H1 (cell line): ENCODE data around the gene EBPL. TPM values are rescaled to one million over a fixed set of nuclear protein-coding genes. Genes with fewer than 3 reads are reported as not detected.

Experiments
- CTCF ChIA-PET: fragments of 300-600 bp; sonication (Branson Sonifier 250); formaldehyde crosslinking; loops from one replicate; lab custom pipeline; 2021; ENCODE audit not compliant: partially characterized antibody; lab: Charles Lee
- POLR2A ChIA-PET: fragments of 300-600 bp; sonication (Branson Sonifier 250); formaldehyde crosslinking; loops from one replicate; lab custom pipeline; 2021; ENCODE audit warnings: inconsistent platforms; ENCODE audit not compliant: partially characterized antibody; lab: Charles Lee
- DNase-seq, 2 experiments: peaks; one replicate each; pipeline versions ENCODE4 v3.0.0 to v3.0.0-alpha.2; 2010 to 2022; ENCODE audit warnings: low spot score in 2 of 2, low read depth in 1 of 2, mixed read lengths in 1 of 2
- FAIRE-seq: peaks from 2 replicates; lab custom pipeline; 2011; peaks lifted over from hg19 to GRCh38; lab: Jason Lieb, UNC
- H2AFZ ChIP-seq: 2 replicates; pipeline ENCODE4 v1.8.1; 2012; ENCODE audit warnings: low read length, inconsistent platforms
- H2AK5ac ChIP-seq: 2 replicates; pipeline ENCODE4 v1.6.1; 2013; ENCODE audit warnings: low read depth, low read length
- H2BK120ac ChIP-seq: replicated peaks from 2 replicates; pipeline ENCODE3; 2013; ENCODE audit warnings: low read depth, low read length, inconsistent platforms
- H2BK12ac ChIP-seq: 2 replicates; pipeline ENCODE4 v1.6.1; 2013; ENCODE audit warnings: low read depth, low read length
- H2BK15ac ChIP-seq: 2 replicates; pipeline ENCODE4 v1.6.1; 2013; ENCODE audit warnings: low read length
- H2BK20ac ChIP-seq: 2 replicates; pipeline ENCODE4 v1.6.1; 2013; ENCODE audit warnings: low read length
- H2BK5ac ChIP-seq: 2 replicates; pipeline ENCODE4 v1.6.1; 2013; ENCODE audit warnings: low read depth, low read length
- H3K14ac ChIP-seq: 2 replicates; pipeline ENCODE4 v1.6.1; 2013; ENCODE audit warnings: inconsistent platforms; ENCODE audit not compliant: insufficient read length
- H3K18ac ChIP-seq: 2 replicates; pipeline ENCODE4 v1.6.1; 2013; ENCODE audit warnings: low read length; ENCODE audit errors: extremely low read depth
- H3K23ac ChIP-seq: 2 replicates; pipeline ENCODE4 v1.6.1; 2013; ENCODE audit warnings: inconsistent platforms; ENCODE audit not compliant: insufficient read length
- H3K23me2 ChIP-seq: 2 replicates; pipeline ENCODE4 v1.6.1; 2013; ENCODE audit warnings: low read depth, low read length
- H3K27ac ChIP-seq: 2 replicates; pipeline ENCODE4 v1.6.1; 2011; ENCODE audit warnings: low read depth, low read length, inconsistent platforms
- H3K27me3 ChIP-seq, 4 experiments: replicated peaks in 1 of 4; 1 replicate in 1 of 4; 2 replicates in 3 of 4; pipeline versions ENCODE4 v1.6.1 to v1.8.1; 2011 to 2013; ENCODE audit warnings: low read length in 3 of 4, mild to moderate bottlenecking in 3 of 4, inconsistent platforms in 2 of 4, mixed read lengths in 2 of 4, moderate library complexity in 1 of 4; ENCODE audit not compliant: control insufficient read depth in 3 of 4, insufficient read depth in 3 of 4; ENCODE audit errors: extremely low read depth in 1 of 4
- H3K36me3 ChIP-seq, 4 experiments: 2 replicates each; pipeline versions ENCODE4 v1.6.1 to v1.8.1; 2011 to 2013; ENCODE audit warnings: mild to moderate bottlenecking in 4 of 4, low read length in 3 of 4, moderate library complexity in 2 of 4, control low read depth in 1 of 4, inconsistent platforms in 1 of 4; ENCODE audit not compliant: insufficient read depth in 4 of 4, control insufficient read depth in 2 of 4
- H3K4ac ChIP-seq: replicated peaks from 2 replicates; pipeline ENCODE3; 2013; ENCODE audit warnings: low read length, low read depth, mixed read lengths, inconsistent platforms; ENCODE audit not compliant: insufficient read length
- H3K4me1 ChIP-seq, 4 experiments: replicated peaks in 1 of 4; 1 replicate in 1 of 4; 2 replicates in 3 of 4; pipeline versions ENCODE4 v1.6.1 to v1.8.1; 2011 to 2013; ENCODE audit warnings: low read length in 3 of 4, inconsistent platforms in 2 of 4, mixed read lengths in 1 of 4; ENCODE audit not compliant: insufficient read depth in 4 of 4, control insufficient read depth in 3 of 4
- H3K4me2 ChIP-seq, 2 experiments: 2 replicates each; pipeline versions ENCODE4 v1.6.1 to v1.8.1; 2011 to 2013; ENCODE audit warnings: low read depth in 2 of 2, low read length in 2 of 2, control low read depth in 1 of 2, inconsistent platforms in 1 of 2, mild to moderate bottlenecking in 1 of 2; ENCODE audit not compliant: insufficient read depth in 1 of 2
- H3K4me3 ChIP-seq, 4 experiments: fragments of 200-600, 300-600 bp in 1 of 4; sonication (generic), shearing (Covaris generic), sonication (Bioruptor Twin) in 1 of 4; 2 replicates each; pipeline versions ENCODE4 v1.5.1 to v1.8.1; 2011 to 2016; ENCODE audit warnings: low read length in 4 of 4, low read depth in 3 of 4, control low read depth in 2 of 4, inconsistent platforms in 2 of 4, mild to moderate bottlenecking in 2 of 4, mixed read lengths in 1 of 4, moderate library complexity in 1 of 4; ENCODE audit not compliant: insufficient read depth in 2 of 4; ENCODE audit errors: extremely low read depth in 1 of 4
- H3K56ac ChIP-seq: replicated peaks from 2 replicates; pipeline ENCODE3; 2013; ENCODE audit warnings: low read depth, mild to moderate bottlenecking, mixed read lengths, low read length, inconsistent platforms; ENCODE audit not compliant: insufficient read length
- H3K79me1 ChIP-seq: 2 replicates; pipeline ENCODE4 v1.6.1; 2013; ENCODE audit warnings: low read depth, low read length, control low read depth
- H3K79me2 ChIP-seq, 2 experiments: 2 replicates each; pipeline versions ENCODE4 v1.6.1 to v1.8.1; 2012 to 2013; ENCODE audit warnings: low read length in 2 of 2, mild to moderate bottlenecking in 2 of 2, inconsistent platforms in 1 of 2; ENCODE audit not compliant: insufficient read depth in 2 of 2, control insufficient read depth in 1 of 2
- H3K9ac ChIP-seq, 4 experiments: replicated peaks in 1 of 4; 1 replicate in 1 of 4; 2 replicates in 3 of 4; pipeline versions ENCODE4 v1.6.1 to v1.8.1; 2011 to 2013; ENCODE audit warnings: low read depth in 3 of 4, low read length in 3 of 4, control low read depth in 2 of 4, mild to moderate bottlenecking in 2 of 4, moderate library complexity in 2 of 4, inconsistent platforms in 1 of 4; ENCODE audit errors: extremely low read depth in 1 of 4
- H3K9me3 ChIP-seq, 2 experiments: 2 replicates each; pipeline versions ENCODE4 v1.6.1 to v1.8.1; 2012 to 2013; ENCODE audit warnings: mild to moderate bottlenecking in 2 of 2, moderate library complexity in 2 of 2, control low read depth in 1 of 2, inconsistent platforms in 1 of 2, low read depth in 1 of 2, low read length in 1 of 2, mixed read lengths in 1 of 2; ENCODE audit not compliant: insufficient read depth in 2 of 2
- H4K20me1 ChIP-seq, 2 experiments: replicated peaks in 1 of 2; 2 replicates each; pipeline versions ENCODE3 to v1.8.1; 2011 to 2013; ENCODE audit warnings: inconsistent platforms in 2 of 2, low read length in 2 of 2, mild to moderate bottlenecking in 1 of 2; ENCODE audit not compliant: insufficient read depth in 2 of 2, control insufficient read depth in 1 of 2
- H4K5ac ChIP-seq: 2 replicates; pipeline ENCODE4 v1.6.1; 2013; ENCODE audit warnings: low read length, low read depth, mixed read lengths, inconsistent platforms; ENCODE audit not compliant: insufficient read length
- H4K8ac ChIP-seq: 2 replicates; pipeline ENCODE4 v1.8.0; 2013; ENCODE audit warnings: mild to moderate bottlenecking, moderate library complexity, low read length, inconsistent platforms; ENCODE audit not compliant: insufficient read depth; ENCODE audit errors: extremely low read depth
- H4K91ac ChIP-seq: replicated peaks from 2 replicates; pipeline ENCODE3; 2013; ENCODE audit warnings: low read length, mixed read lengths, inconsistent platforms; ENCODE audit not compliant: insufficient read length
- ASH2L ChIP-seq: fragments of 200-600, 300-600 bp; sonication (generic); IDR thresholded peaks from one replicate; pipeline ENCODE4 v1.7.1; 2017; ENCODE audit warnings: low read length
- BRCA1 ChIP-seq: IDR thresholded peaks from 2 replicates; pipeline ENCODE4 v1.6.1; 2012; ENCODE audit warnings: low read depth, low read length, improper control_type of control experiment
- CBX5 ChIP-seq: fragments of 300-800, 300-1000 bp; sonication (generic); IDR thresholded peaks from 2 replicates; pipeline ENCODE4 v1.7.1; 2016; ENCODE audit warnings: antibody characterized with exemption, low read length, low read depth
- GABPA ChIP-seq: IDR thresholded peaks from 2 replicates; pipeline ENCODE4 v1.6.1; 2011; ENCODE audit warnings: mild to moderate bottlenecking, low read length, moderate library complexity, borderline replicate concordance; ENCODE audit not compliant: insufficient read depth
- SP4 ChIP-seq: IDR thresholded peaks from 2 replicates; pipeline ENCODE4 v1.6.1; 2012; ENCODE audit warnings: low read length, inconsistent platforms
- TEAD4 ChIP-seq: IDR thresholded peaks from 2 replicates; pipeline ENCODE4 v1.6.1; 2012; ENCODE audit warnings: low read depth, low read length, inconsistent platforms, mixed read lengths
- WGBS, 2 experiments: shearing (Covaris generic) in 1 of 2; methylation state at CpG; one replicate each; pipeline versions ENCODE4 v1.1.6 to v1.1.7; 2013 to 2015; ENCODE audit warnings: low lambda C conversion rate in 2 of 2, mixed read lengths in 2 of 2, inconsistent platforms in 1 of 2, low coverage in 1 of 2, missing lambda C conversion rate in 1 of 2; ENCODE audit not compliant: insufficient replicate concordance in 2 of 2, insufficient coverage in 1 of 2, insufficient read length in 1 of 2; ENCODE audit errors: extremely low coverage in 1 of 2, missing lambda C conversion rate in 1 of 2; 5-methylcytosine and 5-hydroxymethylcytosine counted together
- polyA plus RNA-seq, 7 experiments: library from polyadenylated mRNA; depleted of rRNA in 3 of 7; stranded (reverse) in 5 of 7; unstranded in 2 of 7; fragments of >200 nt in 5 of 7; fragments of 200-250 nt in 2 of 7; gene quantifications; 1 replicate in 5 of 7; 2 replicates in 1 of 7; 4 replicates in 1 of 7; pipeline versions ENCODE4 v1.2.1 to v1.2.3, GENCODE V29; 2011 to 2013; ENCODE audit warnings: missing spikeins in 2 of 7, mixed read lengths in 2 of 7
- total RNA-seq: library from RNA; stranded (reverse); fragmentation: NEBNext Ultra II Directional; extraction: Animal tissue kit (Norgen Biotek cat#: 25700); gene quantifications from 2 replicates; pipeline ENCODE4 v1.2.1, GENCODE V29; 2021

Gene EBPL
- total and polyA plus RNA-seq, 2 of the 8 experiments (the other 6 are each of a cell fraction or from before 2014, with no cell fraction given): 130 to 204 TPM

DNA sequence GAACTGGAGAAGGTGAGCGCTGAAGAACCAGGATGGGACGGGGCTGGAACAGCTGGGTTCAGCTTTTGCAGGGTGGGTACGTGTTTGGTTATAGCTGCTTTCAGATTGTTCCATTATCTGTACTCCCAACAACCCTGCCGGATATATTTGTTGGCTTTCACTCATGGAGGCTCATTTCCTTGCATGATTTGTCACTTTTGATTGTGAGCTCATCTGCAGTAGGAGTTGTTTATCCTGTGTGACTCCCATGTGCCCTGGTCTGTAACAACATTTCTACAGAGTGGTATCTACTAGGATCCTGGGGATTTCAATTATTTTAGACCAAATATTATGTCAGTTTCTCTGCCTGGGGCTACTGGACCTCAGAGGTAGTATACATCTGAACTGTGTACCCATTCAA, 57.6 kb downstream of the EBPL start:
- Histone ChIP-seq H3K27ac (no peak overlapping the region), H3K36me3 (no peaks in the 10 kb centered on the region), H3K23me2 (no peaks in the 10 kb centered on the region), H3K4me1 (peaks cover 8 to 14% (median 9%) of the 10 kb centered on the region in 4 experiments), H2BK5ac (no peak overlapping the region), H4K8ac (no peak overlapping the region), H3K9me3 (no peaks in the 10 kb centered on the region), H4K20me1 (no peaks in the 10 kb centered on the region), H2BK20ac (no peak overlapping the region), H2AFZ (no peak overlapping the region), H2BK12ac (no peak overlapping the region), H3K27me3 (no peaks in the 10 kb centered on the region), H3K14ac (no peak overlapping the region), H3K79me1 (no peaks in the 10 kb centered on the region), H3K4me2 (no peak overlapping the region), H3K23ac (no peak overlapping the region), H4K5ac (no peak overlapping the region), H2BK15ac (no peak overlapping the region), H3K18ac (no peak overlapping the region), H2AK5ac (no peak overlapping the region), H4K91ac (no peak overlapping the region), H3K9ac (no peak overlapping the region), H3K56ac (no peak overlapping the region), H3K4me3 (no peak overlapping the region), H3K4ac (no peak overlapping the region), H2BK120ac (no peak overlapping the region), H3K79me2 (no peaks in the 10 kb centered on the region)
- 91% methylated on average over 4 of the region's 4 CpGs; no CpG with 5 or more reads in 1 of the 2 experiments for WGBS, 2 experiments
- TF ChIP-seq TEAD4 (no peak), ASH2L (no peak), SP4 (no peak), GABPA (no peak), BRCA1 (no peak), CBX5 (no peak)
- CTCF ChIA-PET: interaction anchor here (0.5 kb wide), 1 partner anchor 764 kb away, joined by 3 read pairs; no protein-coding TSS in a partner anchor
- POLR2A ChIA-PET: interaction anchor here (0.8 kb wide), 2 partner anchors 11 to 48 kb away, joined by 3 read pairs; partner anchors contain the start of gene RCBTB1
- FAIRE-seq (no peak), DNase-seq (no peak)
